ENCODE data around the gene DRGX. TPM values are rescaled to one million over a fixed set of nuclear protein-coding genes. Genes with fewer than 3 reads are reported as not detected.

The DRGX gene
- total and polyA plus RNA-seq, 2 of the 13 experiments (the other 11 are each of a cell fraction or from before 2014, with no cell fraction given) = not detected

DNA sequence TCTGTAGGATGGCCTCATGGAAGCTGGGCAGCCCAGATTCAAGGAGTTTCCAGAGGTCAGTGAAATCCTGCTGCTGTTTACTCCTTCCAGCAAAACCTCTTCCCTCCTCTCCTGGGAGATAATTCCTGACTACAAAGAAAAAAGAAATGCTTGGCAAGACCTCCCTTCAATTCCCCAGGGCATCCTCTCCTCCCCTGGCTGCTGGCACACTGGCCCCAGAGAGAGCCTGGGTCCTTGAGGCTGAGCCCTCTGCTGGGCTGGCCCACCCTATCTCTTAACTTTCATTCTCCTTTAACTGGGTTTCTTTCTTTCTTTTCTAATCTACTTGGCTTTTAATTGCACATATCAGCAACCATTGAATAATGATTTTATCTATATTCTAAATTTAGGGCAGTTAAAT, 7.7 kb downstream of the DRGX start:
- in situ Hi-C loops (cut with HindIII; ENCODE audit: extremely low pct_ligation_motif_present, low pct_unique_long_range_greater_than_20kb) = no loop called here
- H3K4me1 ChIP-seq (ENCODE audit: insufficient read depth, low read length) = no peaks in the 10 kb centered on the region
- H3K4me2 ChIP-seq (ENCODE audit: low read depth, low read length) = no peak overlapping the region
- ATAC-seq (no peak), DNase-seq (ENCODE audit: low spot score) (no peak), FAIRE-seq (no peak)
- TF ChIP-seq, protein P1, sequence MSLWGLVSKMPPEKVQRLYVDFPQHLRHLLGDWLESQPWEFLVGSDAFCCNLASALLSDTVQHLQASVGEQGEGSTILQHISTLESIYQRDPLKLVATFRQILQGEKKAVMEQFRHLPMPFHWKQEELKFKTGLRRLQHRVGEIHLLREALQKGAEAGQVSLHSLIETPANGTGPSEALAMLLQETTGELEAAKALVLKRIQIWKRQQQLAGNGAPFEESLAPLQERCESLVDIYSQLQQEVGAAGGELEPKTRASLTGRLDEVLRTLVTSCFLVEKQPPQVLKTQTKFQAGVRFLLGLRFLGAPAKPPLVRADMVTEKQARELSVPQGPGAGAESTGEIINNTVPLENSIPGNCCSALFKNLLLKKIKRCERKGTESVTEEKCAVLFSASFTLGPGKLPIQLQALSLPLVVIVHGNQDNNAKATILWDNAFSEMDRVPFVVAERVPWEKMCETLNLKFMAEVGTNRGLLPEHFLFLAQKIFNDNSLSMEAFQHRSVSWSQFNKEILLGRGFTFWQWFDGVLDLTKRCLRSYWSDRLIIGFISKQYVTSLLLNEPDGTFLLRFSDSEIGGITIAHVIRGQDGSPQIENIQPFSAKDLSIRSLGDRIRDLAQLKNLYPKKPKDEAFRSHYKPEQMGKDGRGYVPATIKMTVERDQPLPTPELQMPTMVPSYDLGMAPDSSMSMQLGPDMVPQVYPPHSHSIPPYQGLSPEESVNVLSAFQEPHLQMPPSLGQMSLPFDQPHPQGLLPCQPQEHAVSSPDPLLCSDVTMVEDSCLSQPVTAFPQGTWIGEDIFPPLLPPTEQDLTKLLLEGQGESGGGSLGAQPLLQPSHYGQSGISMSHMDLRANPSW (CRISPR knock-in tag; IDR thresholded peaks at IDR 0.05; ENCODE audit: borderline replicate concordance) = no peak
- TF ChIP-seq, protein P2, sequence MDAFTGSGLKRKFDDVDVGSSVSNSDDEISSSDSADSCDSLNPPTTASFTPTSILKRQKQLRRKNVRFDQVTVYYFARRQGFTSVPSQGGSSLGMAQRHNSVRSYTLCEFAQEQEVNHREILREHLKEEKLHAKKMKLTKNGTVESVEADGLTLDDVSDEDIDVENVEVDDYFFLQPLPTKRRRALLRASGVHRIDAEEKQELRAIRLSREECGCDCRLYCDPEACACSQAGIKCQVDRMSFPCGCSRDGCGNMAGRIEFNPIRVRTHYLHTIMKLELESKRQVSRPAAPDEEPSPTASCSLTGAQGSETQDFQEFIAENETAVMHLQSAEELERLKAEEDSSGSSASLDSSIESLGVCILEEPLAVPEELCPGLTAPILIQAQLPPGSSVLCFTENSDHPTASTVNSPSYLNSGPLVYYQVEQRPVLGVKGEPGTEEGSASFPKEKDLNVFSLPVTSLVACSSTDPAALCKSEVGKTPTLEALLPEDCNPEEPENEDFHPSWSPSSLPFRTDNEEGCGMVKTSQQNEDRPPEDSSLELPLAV (CRISPR knock-in tag; conservative IDR thresholded peaks at IDR 0.05; ENCODE audit: low read depth) = no peak
- TF ChIP-seq ZNF792 (CRISPR knock-in tag; IDR thresholded peaks at IDR 0.05) = no peak
- TF ChIP-seq SKI (IDR thresholded peaks at IDR 0.05; ENCODE audit: partially characterized antibody) = no peak
- no peak for TF ChIP-seq ZNF839 (CRISPR knock-in tag; IDR thresholded peaks at IDR 0.05; ENCODE audit: borderline replicate concordance)
- no peak for TF ChIP-seq ZNF30 (CRISPR knock-in tag; IDR thresholded peaks at IDR 0.05)
- no peak for TF ChIP-seq GABPB1 (CRISPR knock-in tag; IDR thresholded peaks at IDR 0.05)
- TF ChIP-seq SRSF4 (IDR thresholded peaks at IDR 0.05; ENCODE audit: low read depth, low read length, poor library complexity, severe bottlenecking) = no peak
- TF ChIP-seq, protein P3, sequence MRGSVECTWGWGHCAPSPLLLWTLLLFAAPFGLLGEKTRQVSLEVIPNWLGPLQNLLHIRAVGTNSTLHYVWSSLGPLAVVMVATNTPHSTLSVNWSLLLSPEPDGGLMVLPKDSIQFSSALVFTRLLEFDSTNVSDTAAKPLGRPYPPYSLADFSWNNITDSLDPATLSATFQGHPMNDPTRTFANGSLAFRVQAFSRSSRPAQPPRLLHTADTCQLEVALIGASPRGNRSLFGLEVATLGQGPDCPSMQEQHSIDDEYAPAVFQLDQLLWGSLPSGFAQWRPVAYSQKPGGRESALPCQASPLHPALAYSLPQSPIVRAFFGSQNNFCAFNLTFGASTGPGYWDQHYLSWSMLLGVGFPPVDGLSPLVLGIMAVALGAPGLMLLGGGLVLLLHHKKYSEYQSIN (CRISPR knock-in tag; IDR thresholded peaks at IDR 0.05; ENCODE audit: borderline replicate concordance) = no peak
- no peak for TF ChIP-seq WIZ (CRISPR knock-in tag; IDR thresholded peaks at IDR 0.05)
- TF ChIP-seq SCMH1 (CRISPR knock-in tag; IDR thresholded peaks at IDR 0.05; ENCODE audit: borderline replicate concordance) = no peak
- no peak for TF ChIP-seq PAWR (CRISPR knock-in tag; IDR thresholded peaks at IDR 0.05; ENCODE audit: borderline replicate concordance)
- no peak for TF ChIP-seq FOXC1 (CRISPR knock-in tag; IDR thresholded peaks at IDR 0.05; ENCODE audit: borderline replicate concordance)
- intact Hi-C loops (cut with micrococcal nuclease; ENCODE audit: unreplicated experiment) = no loop called here
- BruUV-seq (replicated peaks) = no TSS peak
- no peak overlapping the region for H3K9ac ChIP-seq (ENCODE audit: insufficient read depth, low read depth, low read length)
- H3K9me3 ChIP-seq (ENCODE audit: low read length) = no peaks in the 10 kb centered on the region
- no peaks in the 10 kb centered on the region for H4K20me1 ChIP-seq (ENCODE audit: insufficient read depth, low read length)
- no peaks in the 10 kb centered on the region for H3K79me2 ChIP-seq (ENCODE audit: insufficient read depth, low read length)
- no peak overlapping the region for H3K27ac ChIP-seq (ENCODE audit: extremely low read length, insufficient read depth, low read length)
- CTCF ChIA-PET (ENCODE audit: low intra/inter-chr PET ratio, low total read pairs) = no interaction called here
- no peaks in the 10 kb centered on the region for H3K36me3 ChIP-seq (replicated peaks in 1 of 2; ENCODE audit: control insufficient read depth in 1 of 2, insufficient read depth in 2 of 2, low read length in 2 of 2)
- peaks cover 3 to 22% of the 10 kb centered on the region in 2 experiments; a peak in 4 of 5 replicates for H3K27me3 ChIP-seq (ENCODE audit: control insufficient read depth in 1 of 2, insufficient read depth in 2 of 2, low read length in 2 of 2)
- H3K4me3 ChIP-seq (replicated peaks in 1 of 3; ENCODE audit: insufficient read depth in 1 of 3, low read depth in 2 of 3, low read length in 3 of 3) = no peak overlapping the region
- H2AFZ ChIP-seq (ENCODE audit: low read length) = no peak overlapping the region
- POLR2A ChIA-PET = no interaction called here

Measured in HepG2 (cell line).